ENCODE measurements around the gene FAXDC2.
"Not testable (repeated sequence)": the region's sequence is repeated elsewhere in the genome, so short reads cannot be mapped to it uniquely, and the experiment has no call there.

FAXDC2 gene

GRCh38 chr5:154861946-154862345 is 11.5 kb upstream of the FAXDC2 start:
- DNase-seq (ENCODE audit: low read depth), result no peak

- no peak for DNase-seq (ENCODE audit: low read depth)
These were observed 10.4 kb upstream of the FAXDC2 start for GRCh38 chr5:154860765-154861164.

DNA sequence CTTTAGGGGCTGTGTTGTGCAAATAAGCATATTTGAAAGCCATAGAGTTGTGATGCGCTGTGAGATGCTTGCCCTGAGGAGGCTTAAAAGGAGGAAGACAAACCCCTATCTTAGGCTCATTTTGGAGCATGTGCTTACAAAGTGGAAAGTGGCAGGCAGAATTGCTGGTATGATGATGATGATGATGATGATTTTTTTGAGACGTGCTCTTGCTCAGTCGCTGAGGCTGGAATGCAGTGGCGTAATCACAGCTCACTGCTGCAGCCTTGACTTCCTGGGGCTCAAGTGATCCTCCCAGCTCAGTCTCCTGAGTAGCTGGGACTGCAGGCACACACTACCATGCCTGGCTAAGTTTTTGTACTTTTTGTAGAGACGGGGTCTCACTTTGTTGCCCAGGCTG is 9.7 kb upstream of the FAXDC2 start:
- DNase-seq (ENCODE audit: low read depth), result no peak

- DNase-seq (ENCODE audit: low read depth), result no peak
These were observed 8.8 kb upstream of the FAXDC2 start for GRCh38 chr5:154858972-154859871.

DNA sequence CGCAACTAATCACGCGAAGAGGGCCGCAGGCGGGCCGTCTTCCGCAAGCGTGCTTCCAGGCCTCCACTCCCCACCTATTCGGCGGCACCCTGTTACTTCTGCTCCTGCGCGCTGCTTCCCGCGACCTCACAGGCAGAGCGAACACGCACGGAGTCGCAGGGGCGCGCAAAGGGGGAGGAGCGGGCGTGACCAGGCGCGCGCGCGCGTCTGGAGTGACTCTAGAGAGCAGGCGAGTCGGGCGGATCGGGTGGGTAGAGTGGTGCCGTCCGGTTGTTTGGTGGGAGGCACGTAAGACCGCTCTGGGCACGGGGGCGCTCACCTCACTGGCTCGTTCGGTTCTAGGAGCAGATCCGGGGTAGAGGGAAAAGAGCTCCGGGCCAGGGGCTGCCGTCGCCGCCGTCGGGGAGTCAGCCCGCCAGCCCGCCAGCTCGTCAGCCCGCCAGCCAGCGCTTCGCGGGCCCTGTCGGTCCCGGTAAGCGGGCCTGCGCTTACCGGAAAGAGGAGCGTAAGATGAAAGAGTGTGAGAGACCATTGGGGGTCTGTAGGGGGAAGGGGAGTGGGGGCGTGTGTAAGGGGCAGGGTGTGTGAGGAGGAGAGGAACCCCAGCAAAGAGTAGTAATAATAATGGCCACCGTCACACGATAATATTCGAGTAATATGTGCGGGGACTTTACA is 8.0 kb upstream of the FAXDC2 start, which contains the start of gene CNOT8:
Gene CNOT8, plus strand, starts transcription at position 331 of the 675 bp plus-strand sequence. CDS start 4,652 bp downstream, outside the sequence.
- DNase-seq (ENCODE audit: low read depth), result peak; percentile 95

GRCh38 chr5:154857530-154858296 is 7.3 kb upstream of the FAXDC2 start:
- DNase-seq (ENCODE audit: low read depth), result peak; percentile 67

DNA sequence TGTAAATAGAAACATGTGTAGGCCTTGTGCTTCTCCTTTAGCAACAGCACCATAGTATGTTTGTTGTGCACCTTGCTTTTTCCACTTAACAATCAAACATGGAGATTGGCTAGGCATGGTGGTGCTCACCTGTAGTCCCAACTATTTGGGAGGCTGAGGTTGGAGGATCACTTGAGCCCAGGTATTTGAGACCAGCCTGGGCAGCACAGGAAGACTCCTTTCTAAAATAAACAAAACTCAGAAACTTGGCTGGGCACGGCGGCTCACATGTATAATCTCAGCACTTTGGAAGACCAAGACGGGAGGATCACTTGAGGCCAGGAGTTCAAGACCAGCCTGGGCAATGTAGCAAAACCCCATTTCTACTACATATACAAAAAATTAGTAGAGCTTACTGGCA is 948 bp upstream of the FAXDC2 start:
- no peak for DNase-seq (ENCODE audit: low read depth)

- DNase-seq (ENCODE audit: low read depth), result no peak
These were observed 607 bp downstream of the FAXDC2 start for GRCh38 chr5:154849791-154850201.

- DNase-seq (ENCODE audit: low read depth), result no peak
These were observed 1.1 kb downstream of the FAXDC2 start for GRCh38 chr5:154849264-154849785.

DNA sequence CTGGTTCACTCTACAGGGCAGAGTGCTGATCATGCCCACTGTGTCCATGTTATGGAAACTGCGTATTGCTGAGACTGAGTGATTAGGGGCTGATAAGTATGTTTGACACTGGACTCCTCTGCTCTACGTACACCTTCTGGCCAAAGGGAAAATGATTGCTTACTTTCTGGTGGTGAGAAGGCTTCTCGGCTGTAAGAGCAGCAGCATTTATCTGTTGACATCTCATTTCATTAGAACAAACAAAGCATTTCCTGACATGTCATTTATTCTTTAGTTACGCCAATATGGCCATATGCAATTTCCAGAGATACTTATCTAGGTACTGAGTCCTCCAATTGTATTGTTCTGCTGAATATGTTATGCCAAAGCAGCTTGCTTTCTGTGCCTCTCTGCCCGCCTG is 5.6 kb downstream of the FAXDC2 start:
- no peak for DNase-seq (ENCODE audit: low read depth)

- no peak for DNase-seq (ENCODE audit: low read depth)
These were observed 7.5 kb downstream of the FAXDC2 start for GRCh38 chr5:154842689-154843530.

DNA sequence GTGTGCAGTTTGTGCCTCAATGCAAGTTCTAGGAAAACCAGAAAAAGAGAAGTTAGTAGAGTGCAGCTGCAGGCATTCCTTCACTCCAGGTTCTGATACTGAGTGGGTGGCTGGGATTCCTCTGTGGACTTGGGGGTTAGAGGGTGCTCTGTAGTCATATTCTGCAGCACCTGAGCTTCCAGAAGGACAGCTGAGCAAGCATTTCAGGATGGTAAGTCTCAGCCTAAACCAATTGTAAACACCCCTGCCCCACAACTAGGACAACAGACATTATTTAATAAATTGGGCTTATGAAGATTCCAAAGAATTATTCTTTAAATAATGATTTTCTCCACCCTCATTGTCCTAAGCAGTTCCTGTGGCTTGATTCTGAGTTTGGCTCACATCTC is 9.1 kb downstream of the FAXDC2 start:
- DNase-seq (ENCODE audit: low read depth), result no peak

DNA sequence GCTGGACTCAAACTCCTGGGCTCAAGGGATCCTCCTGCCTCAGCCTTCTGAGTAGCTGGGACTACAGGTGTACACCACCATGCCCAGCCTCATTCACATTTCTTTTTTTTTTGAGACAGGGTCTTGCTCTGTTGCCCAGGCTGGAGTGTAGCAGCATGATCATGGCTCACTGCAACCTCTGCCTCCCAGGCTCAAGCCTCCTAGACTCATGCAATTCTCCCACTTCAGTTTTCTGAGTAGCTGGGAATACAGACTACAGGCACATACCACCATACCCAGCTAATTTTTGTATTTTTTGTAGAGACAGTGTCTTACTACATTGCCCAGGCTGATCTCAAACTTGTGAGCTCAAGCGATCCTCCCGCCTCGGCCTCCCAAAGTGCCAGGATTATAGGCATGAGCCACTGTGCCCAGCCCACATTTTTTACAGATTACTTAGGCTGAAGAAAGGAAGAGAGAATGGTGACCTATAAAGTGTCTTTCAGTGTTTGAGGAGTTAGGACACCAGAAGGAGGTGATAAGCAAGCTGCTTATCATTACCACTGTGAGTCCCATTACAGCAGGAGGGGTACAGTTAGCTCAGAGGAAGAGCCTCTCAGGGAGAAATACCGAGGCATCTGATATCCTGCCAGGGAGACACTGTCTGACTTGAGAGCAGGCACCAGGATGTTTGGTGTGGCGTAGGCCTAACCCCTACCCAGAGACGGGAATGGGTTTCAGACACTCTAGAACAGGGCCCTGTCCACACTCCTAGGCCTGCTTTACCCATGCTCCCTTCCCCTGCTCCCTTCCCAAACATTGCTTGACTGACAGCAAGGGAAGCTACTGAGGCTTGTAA is 9.7 kb downstream of the FAXDC2 start:
- peak; percentile 75 for DNase-seq (ENCODE audit: low read depth)

DNA sequence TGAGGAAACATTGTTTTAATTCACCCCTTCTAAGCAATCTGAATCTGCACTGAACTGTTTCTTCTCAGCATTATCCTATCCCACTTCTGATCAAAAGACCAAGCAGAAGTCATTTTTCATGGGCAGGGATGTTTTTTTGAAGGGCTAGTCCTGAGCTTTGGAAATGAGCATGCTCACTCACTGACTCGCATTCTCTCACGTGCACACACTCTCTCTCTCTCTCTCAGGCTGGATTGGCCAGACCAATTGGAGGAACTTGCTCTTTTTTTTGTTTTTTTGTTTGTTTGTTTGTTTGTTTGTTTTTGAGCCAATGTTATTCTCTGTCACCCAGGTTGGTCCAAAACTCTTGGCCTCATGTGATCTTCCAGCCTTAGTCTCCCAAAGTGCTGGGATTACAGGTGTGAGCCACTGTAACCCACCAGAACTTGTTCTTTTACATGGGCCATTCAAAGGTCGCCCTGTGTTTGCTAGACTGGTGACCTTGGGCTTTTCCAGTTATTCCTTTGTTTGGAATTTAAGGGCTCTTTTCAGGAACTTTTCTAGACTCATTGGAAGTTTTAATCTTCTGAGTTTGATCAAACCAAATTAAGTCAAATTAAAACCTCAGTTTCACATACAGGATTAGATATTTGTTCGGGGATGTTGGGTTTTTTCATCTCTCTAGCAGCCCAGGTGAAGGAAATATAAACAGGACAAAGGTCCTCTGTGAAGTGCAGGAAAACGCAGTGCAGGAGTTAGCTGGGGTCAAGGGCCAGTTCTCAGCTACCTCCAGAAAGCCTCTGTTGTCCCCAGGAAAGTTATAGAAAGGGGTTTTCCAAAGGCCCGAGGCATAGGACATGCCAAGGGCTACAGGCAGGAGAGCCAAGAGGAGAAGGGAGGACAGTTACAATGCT is 13.1 kb downstream of the FAXDC2 start:
- DNase-seq (ENCODE audit: low read depth), result no peak

GRCh38 chr5:154836225-154836624 is 14.2 kb downstream of the FAXDC2 start:
- DNase-seq (ENCODE audit: low read depth), result no peak

DNA sequence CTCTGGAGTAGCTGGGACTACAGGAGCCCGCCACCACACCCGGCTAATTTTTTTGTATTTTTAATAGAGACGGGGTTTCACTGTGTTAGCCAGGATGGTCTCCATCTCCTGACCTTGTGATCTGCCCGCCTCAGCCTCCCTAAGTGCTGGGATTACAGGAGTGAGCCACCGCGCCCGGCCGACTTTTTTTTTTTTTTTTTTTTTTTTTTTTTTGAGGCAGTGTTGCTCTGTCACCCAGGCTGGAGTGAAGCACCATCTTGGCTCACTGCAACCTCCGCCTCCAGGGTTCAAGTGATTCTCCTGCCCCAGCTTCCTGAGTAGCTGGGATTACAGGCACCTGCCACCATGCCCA is 14.7 kb downstream of the FAXDC2 start:
- DNase-seq (ENCODE audit: low read depth), result not testable (repeated sequence)

- DNase-seq (ENCODE audit: low read depth), result no peak
These were observed 16.4 kb downstream of the FAXDC2 start for GRCh38 chr5:154834053-154834452.

GRCh38 chr5:154832804-154833203 is 17.6 kb downstream of the FAXDC2 start:
- not testable (repeated sequence) for DNase-seq (ENCODE audit: low read depth)

GRCh38 chr5:154831451-154831850 is 19.0 kb downstream of the FAXDC2 start:
- DNase-seq (ENCODE audit: low read depth), result no peak
